GM21381 (cell line): ENCODE data around the gene TCP11L2.

Source experiments
- ATAC-seq: cut with Tn5 transposase; IDR thresholded peaks from one replicate; pipeline ENCODE4 v1.9.1; 2021; ENCODE audit warnings: mild to moderate bottlenecking, moderate library complexity; ENCODE audit not compliant: unreplicated experiment

The TCP11L2 gene

GRCh38 chr12:106387848-106388377 is 85.4 kb downstream of the TCP11L2 start:
- no peak for ATAC-seq

GRCh38 chr12:106389151-106389550 is 86.6 kb downstream of the TCP11L2 start:
- no peak for ATAC-seq

- ATAC-seq, result no peak
Observed at GRCh38 chr12:106392759-106393158, 90.2 kb downstream of the TCP11L2 start.
